ENCODE data around the gene MEPE.

DNA sequence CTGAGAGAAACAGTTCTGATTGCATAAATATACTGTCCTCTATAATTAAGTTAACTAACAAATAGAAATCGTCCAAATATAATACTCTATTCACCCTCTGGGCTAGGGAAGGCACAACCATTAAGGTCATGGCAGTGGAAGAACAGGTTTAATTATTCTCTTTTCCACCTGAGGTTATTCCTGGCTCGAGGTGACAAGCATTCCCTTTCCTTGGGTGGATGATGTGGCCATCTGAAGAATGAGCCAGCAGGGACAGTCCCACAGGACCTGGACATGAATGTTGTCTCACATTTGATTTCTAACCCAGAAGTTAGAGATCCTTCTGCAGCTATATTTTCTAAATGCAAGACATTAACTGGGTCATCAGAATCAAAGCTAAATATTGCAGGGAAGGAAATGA is 27.9 kb upstream of the MEPE start:
- TF ChIP-seq, protein P1, sequence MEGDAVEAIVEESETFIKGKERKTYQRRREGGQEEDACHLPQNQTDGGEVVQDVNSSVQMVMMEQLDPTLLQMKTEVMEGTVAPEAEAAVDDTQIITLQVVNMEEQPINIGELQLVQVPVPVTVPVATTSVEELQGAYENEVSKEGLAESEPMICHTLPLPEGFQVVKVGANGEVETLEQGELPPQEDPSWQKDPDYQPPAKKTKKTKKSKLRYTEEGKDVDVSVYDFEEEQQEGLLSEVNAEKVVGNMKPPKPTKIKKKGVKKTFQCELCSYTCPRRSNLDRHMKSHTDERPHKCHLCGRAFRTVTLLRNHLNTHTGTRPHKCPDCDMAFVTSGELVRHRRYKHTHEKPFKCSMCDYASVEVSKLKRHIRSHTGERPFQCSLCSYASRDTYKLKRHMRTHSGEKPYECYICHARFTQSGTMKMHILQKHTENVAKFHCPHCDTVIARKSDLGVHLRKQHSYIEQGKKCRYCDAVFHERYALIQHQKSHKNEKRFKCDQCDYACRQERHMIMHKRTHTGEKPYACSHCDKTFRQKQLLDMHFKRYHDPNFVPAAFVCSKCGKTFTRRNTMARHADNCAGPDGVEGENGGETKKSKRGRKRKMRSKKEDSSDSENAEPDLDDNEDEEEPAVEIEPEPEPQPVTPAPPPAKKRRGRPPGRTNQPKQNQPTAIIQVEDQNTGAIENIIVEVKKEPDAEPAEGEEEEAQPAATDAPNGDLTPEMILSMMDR (IDR thresholded peaks at IDR 0.05) = no peak
- TF ChIP-seq POLR2AphosphoS5 (IDR thresholded peaks at IDR 0.05) (no peak), POLR2A (IDR thresholded peaks at IDR 0.05) (no peak)

Data from prostate gland (tissue), 2 donors.